Measurements from ENCODE around the gene MFSD1.

DNA sequence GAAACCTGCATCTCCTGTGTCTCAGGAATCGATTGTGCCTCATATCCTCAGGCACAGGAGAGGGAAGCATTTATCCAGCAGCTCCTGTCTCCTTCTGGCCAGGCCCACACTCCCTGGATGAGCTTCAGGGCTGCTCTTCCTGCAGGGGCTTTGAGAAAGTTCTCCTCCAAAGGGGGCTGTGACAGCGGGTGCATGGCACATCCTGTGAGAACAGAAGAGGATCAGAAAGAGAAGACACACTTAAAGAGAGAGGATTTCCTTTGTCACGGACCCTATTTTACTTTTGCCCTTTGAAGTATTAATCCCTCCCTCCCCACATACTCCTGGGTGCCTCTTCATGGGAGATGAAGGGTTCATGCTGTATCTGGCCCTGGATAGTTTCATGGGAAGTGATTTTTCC is 46.0 kb downstream of the MFSD1 start:
- TF ChIP-seq, protein P1, sequence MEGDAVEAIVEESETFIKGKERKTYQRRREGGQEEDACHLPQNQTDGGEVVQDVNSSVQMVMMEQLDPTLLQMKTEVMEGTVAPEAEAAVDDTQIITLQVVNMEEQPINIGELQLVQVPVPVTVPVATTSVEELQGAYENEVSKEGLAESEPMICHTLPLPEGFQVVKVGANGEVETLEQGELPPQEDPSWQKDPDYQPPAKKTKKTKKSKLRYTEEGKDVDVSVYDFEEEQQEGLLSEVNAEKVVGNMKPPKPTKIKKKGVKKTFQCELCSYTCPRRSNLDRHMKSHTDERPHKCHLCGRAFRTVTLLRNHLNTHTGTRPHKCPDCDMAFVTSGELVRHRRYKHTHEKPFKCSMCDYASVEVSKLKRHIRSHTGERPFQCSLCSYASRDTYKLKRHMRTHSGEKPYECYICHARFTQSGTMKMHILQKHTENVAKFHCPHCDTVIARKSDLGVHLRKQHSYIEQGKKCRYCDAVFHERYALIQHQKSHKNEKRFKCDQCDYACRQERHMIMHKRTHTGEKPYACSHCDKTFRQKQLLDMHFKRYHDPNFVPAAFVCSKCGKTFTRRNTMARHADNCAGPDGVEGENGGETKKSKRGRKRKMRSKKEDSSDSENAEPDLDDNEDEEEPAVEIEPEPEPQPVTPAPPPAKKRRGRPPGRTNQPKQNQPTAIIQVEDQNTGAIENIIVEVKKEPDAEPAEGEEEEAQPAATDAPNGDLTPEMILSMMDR (conservative IDR thresholded peaks at IDR 0.05; ENCODE audit: low read depth, low read length), result no peak
- TF ChIP-seq EZH2phosphoT487 (IDR thresholded peaks at IDR 0.05; ENCODE audit: borderline replicate concordance, low read length), result no peak
